Brain microvascular endothelial cell (primary cell): ENCODE results near the gene MAST1.
A peak's percentile ranks its signal among the peaks of the same experiment; 100 is the strongest.
"Not testable (repeated sequence)": the region's sequence is repeated elsewhere in the genome, so short reads cannot be mapped to it uniquely, and the experiment has no call there.

ENCODE experiments used
- DNase-seq: peaks from one replicate; pipeline ENCODE4 v3.0.0-alpha.2; 2020
- H3K27ac ChIP-seq: fragments of 250-450 bp; sonication (Bioruptor Pico); 2 replicates; pipeline ENCODE4 v1.5.1; 2020; ENCODE audit warnings: mild to moderate bottlenecking, moderate library complexity
- H3K27me3 ChIP-seq: fragments of 250-450 bp; sonication (Bioruptor Pico); replicated peaks from 2 replicates; pipeline ENCODE4 v1.5.1; 2020; ENCODE audit warnings: mild to moderate bottlenecking
- H3K36me3 ChIP-seq: fragments of 250-450 bp; sonication (Bioruptor Pico); replicated peaks from 2 replicates; pipeline ENCODE4 v1.5.1; 2020; ENCODE audit warnings: mild to moderate bottlenecking
- H3K4me3 ChIP-seq: 2 replicates; pipeline ENCODE4 v1.5.1; 2011; ENCODE audit warnings: low read depth, mild to moderate bottlenecking, control low read depth, low read length, moderate library complexity
- in situ Hi-C: cut with HindIII; loops from 2 replicates; pipeline ENCODE4 v1.10.0; 2017; ENCODE audit warnings: low sequenced_read_pairs, low pct_ligation_motif_present
- TF ChIP-seq, protein P1 (sequence below): IDR thresholded peaks from 2 replicates; pipeline ENCODE4 v1.5.1; 2011; ENCODE audit warnings: low read depth, mild to moderate bottlenecking, moderate library complexity, low read length, control low read depth, inconsistent platforms; ENCODE audit errors: missing control alignments

Gene MAST1

DNA sequence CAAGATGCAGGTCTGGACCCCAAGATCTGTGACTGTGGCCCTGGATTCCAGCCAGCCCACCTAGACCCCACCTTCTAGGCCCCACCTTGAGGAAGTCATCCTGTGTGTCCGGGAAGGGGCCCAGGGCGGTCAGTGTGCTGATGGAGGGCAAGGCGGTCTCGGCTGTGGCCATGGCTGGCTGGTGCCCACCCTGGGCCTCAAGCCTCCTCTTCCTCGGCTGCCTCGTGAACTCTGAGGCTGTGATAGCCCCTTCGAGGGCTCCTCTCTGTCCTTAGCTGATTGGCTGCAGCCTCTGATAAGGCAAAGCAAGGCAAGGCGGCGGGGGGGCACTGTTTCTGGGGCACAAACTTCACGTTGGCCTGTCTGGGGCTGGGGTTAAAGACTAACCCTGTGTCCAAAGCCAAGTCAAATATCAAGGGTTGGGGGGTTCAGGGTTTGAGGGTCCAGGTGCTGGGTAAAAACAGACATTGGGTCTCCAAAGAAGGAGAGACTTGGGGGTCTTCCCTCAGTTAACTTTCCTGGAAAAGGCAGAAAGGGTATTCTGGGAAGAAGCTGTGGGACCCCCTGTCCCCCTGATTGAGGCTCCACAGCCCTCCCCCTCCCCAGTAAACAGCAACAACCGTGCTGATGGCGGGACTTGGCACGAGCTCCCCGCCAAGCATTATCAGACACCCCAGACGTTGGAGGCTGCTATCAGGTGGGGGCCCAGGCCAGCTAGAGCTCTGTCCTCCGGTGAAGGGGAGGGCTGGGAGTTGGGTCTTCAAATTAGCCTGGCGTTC lies 48.8 kb downstream of the MAST1 start, which contains the start of gene KLF1:
TSS of gene KLF1 (minus strand) at position 233 of the 779 bp plus-strand sequence. CDS start at position 172, 61 bp downstream.
- H3K4me3 ChIP-seq = no peak within 1 kb of the TSS

DNA sequence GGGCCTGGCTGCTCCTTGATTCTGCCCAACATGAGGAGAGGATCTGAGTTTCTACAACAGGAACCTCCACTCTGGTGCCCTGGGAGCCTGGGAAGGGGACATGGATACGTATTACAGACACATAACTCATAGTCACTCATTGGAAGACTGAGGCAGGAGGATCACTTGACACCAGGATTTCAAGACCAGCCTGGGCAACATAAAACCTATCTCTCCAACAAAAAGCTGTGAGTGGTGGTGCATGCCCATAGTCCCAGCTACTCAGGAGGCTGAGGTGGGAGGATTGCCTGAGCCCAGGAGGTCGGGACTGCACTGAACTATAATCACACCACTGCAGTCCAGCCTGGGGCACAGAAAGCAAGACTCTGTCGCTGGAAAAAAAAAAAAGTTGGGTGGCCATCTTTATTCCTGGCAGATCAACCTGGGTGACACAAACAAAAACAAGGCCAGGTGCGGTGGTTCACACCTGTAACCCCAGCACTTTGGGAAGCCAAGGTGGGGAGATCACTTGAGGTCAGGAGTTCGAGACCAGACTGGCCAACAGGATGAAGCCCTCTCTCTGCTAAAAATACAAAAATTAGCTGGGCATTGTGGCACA lies 49.8 kb downstream of the MAST1 start:
- no peak overlapping the region for H3K27ac ChIP-seq
- no peaks in the 10 kb centered on the region for H3K36me3 ChIP-seq
- no peak for DNase-seq
- peaks cover 14% of the 10 kb centered on the region for H3K27me3 ChIP-seq
- in situ Hi-C loops = no loop called here
- TF ChIP-seq, protein P1, sequence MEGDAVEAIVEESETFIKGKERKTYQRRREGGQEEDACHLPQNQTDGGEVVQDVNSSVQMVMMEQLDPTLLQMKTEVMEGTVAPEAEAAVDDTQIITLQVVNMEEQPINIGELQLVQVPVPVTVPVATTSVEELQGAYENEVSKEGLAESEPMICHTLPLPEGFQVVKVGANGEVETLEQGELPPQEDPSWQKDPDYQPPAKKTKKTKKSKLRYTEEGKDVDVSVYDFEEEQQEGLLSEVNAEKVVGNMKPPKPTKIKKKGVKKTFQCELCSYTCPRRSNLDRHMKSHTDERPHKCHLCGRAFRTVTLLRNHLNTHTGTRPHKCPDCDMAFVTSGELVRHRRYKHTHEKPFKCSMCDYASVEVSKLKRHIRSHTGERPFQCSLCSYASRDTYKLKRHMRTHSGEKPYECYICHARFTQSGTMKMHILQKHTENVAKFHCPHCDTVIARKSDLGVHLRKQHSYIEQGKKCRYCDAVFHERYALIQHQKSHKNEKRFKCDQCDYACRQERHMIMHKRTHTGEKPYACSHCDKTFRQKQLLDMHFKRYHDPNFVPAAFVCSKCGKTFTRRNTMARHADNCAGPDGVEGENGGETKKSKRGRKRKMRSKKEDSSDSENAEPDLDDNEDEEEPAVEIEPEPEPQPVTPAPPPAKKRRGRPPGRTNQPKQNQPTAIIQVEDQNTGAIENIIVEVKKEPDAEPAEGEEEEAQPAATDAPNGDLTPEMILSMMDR = no peak
- H3K4me3 ChIP-seq = no peak overlapping the region

More for the DNA sequence above, 48.8 kb downstream of the MAST1 start, which contains the start of gene KLF1:
- Histone ChIP-seq H3K27me3 (peaks cover 14% of the 10 kb centered on the region), H3K27ac (no peak within 1 kb of the TSS), H3K36me3 (no peaks in the 10 kb centered on the region)
- in situ Hi-C loops = no loop called here
- no peak for DNase-seq
- TF ChIP-seq, protein P1 = no peak

DNA sequence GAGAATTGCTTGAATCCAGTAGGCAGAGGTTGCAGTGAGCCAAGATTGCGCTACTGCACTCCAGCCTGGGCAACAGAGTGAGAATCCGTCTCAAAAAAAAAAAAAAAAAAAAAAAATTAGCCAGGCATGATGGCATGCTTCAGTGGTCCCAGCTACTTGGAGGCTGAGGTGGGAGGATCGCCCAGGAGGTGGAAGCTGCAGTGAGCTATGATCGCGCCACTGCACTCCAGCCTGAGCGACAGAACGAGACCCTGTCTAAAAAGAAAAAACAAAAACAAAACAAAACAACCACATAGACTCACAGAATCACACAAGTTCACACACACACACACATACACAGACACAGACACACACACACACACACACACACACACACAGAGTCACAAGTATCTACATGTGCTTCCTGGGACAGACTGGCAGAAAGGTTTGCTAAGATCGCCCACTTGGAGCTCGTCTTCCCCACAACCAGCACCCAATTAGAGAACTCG lies 52.0 kb downstream of the MAST1 start:
- not testable (repeated sequence) for H3K27ac ChIP-seq
- peak overlapping the region; percentile 32 for H3K4me3 ChIP-seq

DNA sequence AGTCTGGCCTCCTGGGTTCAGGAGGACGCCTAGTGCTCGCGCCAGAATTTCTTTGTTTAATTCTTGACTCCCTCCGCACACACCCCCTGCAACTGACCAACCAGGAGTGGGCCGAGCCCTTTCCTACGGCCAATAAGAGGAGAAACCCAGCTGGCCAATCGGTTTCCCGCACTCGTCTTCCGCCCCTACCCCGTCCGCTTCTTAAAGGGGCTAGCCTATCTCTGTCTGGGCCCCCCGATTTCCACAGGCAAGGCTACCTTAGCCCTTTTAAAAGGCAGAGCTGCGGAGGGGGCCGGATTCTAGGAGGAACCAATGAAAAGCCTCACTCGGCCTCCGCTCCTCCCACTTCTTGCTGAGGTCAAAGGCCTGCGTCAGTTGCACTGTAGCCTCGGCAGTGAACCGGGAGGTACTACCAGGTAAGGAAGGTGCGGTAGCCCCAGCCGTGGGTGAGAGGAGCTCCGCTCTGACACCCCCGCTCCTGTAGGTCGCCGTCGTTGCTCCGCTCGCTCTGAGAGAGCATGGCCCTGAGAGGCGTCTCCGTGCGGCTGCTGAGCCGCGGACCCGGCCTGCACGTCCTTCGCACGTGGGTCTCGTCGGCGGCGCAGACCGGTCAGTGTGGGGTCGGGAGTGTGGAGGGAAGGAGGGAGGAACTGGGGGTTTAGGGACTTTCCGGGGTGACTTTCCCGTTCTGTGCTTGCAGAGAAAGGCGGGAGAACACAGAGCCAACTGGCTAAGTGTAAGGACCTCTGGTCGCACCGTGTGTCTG lies 52.7 kb downstream of the MAST1 start, which contains the start of gene GCDH:
TSS of gene GCDH (plus strand) at position 374 of the 766 bp plus-strand sequence. CDS start at position 519, 145 bp downstream.
- Histone ChIP-seq H3K27me3 (peaks cover 4% of the 10 kb centered on the region), H3K36me3 (no peaks in the 10 kb centered on the region), H3K27ac (no peak within 1 kb of the TSS), H3K4me3 (peak within 1 kb of the TSS; percentile 89)
- TF ChIP-seq, protein P1 = no peak
- DNase-seq = peak; percentile 99
- in situ Hi-C loops = no loop called here

More for the DNA sequence above, 52.0 kb downstream of the MAST1 start:
- in situ Hi-C loops, H3K27me3 ChIP-seq, DNase-seq, H3K36me3 ChIP-seq: not testable (repeated sequence)

DNA sequence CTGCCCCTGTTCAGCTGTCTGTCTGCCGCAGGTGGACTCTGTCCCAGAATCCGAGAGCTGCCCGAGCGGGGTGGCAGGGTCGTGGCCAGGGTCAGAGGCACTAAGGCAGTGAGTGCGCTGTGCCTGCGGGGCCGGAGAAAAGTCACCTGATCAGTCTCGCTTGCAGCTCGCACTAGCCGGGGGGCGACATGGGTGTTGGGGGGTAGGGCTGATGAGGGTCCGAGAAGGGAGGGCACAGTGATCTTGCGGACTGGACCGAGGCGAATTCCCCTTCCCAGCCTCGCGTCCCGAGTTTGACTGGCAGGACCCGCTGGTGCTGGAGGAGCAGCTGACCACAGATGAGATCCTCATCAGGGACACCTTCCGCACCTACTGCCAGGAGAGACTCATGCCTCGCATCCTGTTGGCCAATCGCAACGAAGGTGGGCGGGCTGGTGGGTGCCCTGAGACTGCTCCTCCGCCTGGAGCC lies 53.3 kb downstream of the MAST1 start:
- no peaks in the 10 kb centered on the region for H3K36me3 ChIP-seq
- no peak for DNase-seq
- in situ Hi-C loops = no loop called here
- H3K27ac ChIP-seq = no peak overlapping the region
- TF ChIP-seq, protein P1 = no peak
- H3K27me3 ChIP-seq = peaks cover 4% of the 10 kb centered on the region
- peak overlapping the region; percentile 89 for H3K4me3 ChIP-seq
